Mammary epithelial cell (primary cell): ENCODE measurements around the gene HMBS.

ENCODE experiments used
- CTCF ChIP-seq, 2 donors: IDR thresholded peaks in 1 of 2; conservative IDR thresholded peaks in 1 of 2; 2 replicates each; pipeline ENCODE4 v1.5.1; 2011 to 2012; ENCODE audit warnings: inconsistent platforms in 2 of 2, low read length in 2 of 2, mild to moderate bottlenecking in 2 of 2, control low read depth in 1 of 2, low read depth in 1 of 2; ENCODE audit not compliant: insufficient read depth in 1 of 2; ENCODE audit errors: extremely low read depth in 1 of 2
- EZH2 ChIP-seq: IDR thresholded peaks from 2 replicates; pipeline ENCODE4 v1.6.1; 2012; ENCODE audit warnings: low read length, inconsistent platforms, borderline replicate concordance

- no peak for TF ChIP-seq EZH2
- TF ChIP-seq CTCF (conservative IDR thresholded peaks at IDR 0.05 in 1 of 2, IDR thresholded peaks at IDR 0.05 in 1 of 2; ENCODE audit: extremely low read depth in 1 of 2, insufficient read depth in 1 of 2, low read depth in 1 of 2, low read length in 2 of 2), result no peak
These were observed 29.0 kb downstream of the HMBS start for GRCh38 chr11:119113716-119114115.
